H1 (cell line): ENCODE results near the gene KIF1B. TPM values are rescaled to one million over a fixed set of nuclear protein-coding genes. Genes with fewer than 3 reads are reported as not detected.

ENCODE experiments used
- CTCF ChIA-PET: fragments of 300-600 bp; sonication (Branson Sonifier 250); formaldehyde crosslinking; loops from one replicate; lab custom pipeline; 2021; ENCODE audit not compliant: partially characterized antibody; lab: Charles Lee
- POLR2A ChIA-PET: fragments of 300-600 bp; sonication (Branson Sonifier 250); formaldehyde crosslinking; loops from one replicate; lab custom pipeline; 2021; ENCODE audit warnings: inconsistent platforms; ENCODE audit not compliant: partially characterized antibody; lab: Charles Lee
- DNase-seq, 2 experiments: peaks; one replicate each; pipeline versions ENCODE4 v3.0.0 to v3.0.0-alpha.2; 2010 to 2022; ENCODE audit warnings: low spot score in 2 of 2, low read depth in 1 of 2, mixed read lengths in 1 of 2
- FAIRE-seq: peaks from 2 replicates; lab custom pipeline; 2011; peaks lifted over from hg19 to GRCh38; lab: Jason Lieb, UNC
- H2AFZ ChIP-seq: 2 replicates; pipeline ENCODE4 v1.8.1; 2012; ENCODE audit warnings: low read length, inconsistent platforms
- H2AK5ac ChIP-seq: 2 replicates; pipeline ENCODE4 v1.6.1; 2013; ENCODE audit warnings: low read depth, low read length
- H2BK120ac ChIP-seq: replicated peaks from 2 replicates; pipeline ENCODE3; 2013; ENCODE audit warnings: low read depth, low read length, inconsistent platforms
- H2BK12ac ChIP-seq: 2 replicates; pipeline ENCODE4 v1.6.1; 2013; ENCODE audit warnings: low read depth, low read length
- H2BK15ac ChIP-seq: 2 replicates; pipeline ENCODE4 v1.6.1; 2013; ENCODE audit warnings: low read length
- H2BK20ac ChIP-seq: 2 replicates; pipeline ENCODE4 v1.6.1; 2013; ENCODE audit warnings: low read length
- H2BK5ac ChIP-seq: 2 replicates; pipeline ENCODE4 v1.6.1; 2013; ENCODE audit warnings: low read depth, low read length
- H3K14ac ChIP-seq: 2 replicates; pipeline ENCODE4 v1.6.1; 2013; ENCODE audit warnings: inconsistent platforms; ENCODE audit not compliant: insufficient read length
- H3K18ac ChIP-seq: 2 replicates; pipeline ENCODE4 v1.6.1; 2013; ENCODE audit warnings: low read length; ENCODE audit errors: extremely low read depth
- H3K23ac ChIP-seq: 2 replicates; pipeline ENCODE4 v1.6.1; 2013; ENCODE audit warnings: inconsistent platforms; ENCODE audit not compliant: insufficient read length
- H3K23me2 ChIP-seq: 2 replicates; pipeline ENCODE4 v1.6.1; 2013; ENCODE audit warnings: low read depth, low read length
- H3K27ac ChIP-seq: 2 replicates; pipeline ENCODE4 v1.6.1; 2011; ENCODE audit warnings: low read depth, low read length, inconsistent platforms
- H3K27me3 ChIP-seq, 4 experiments: replicated peaks in 1 of 4; 1 replicate in 1 of 4; 2 replicates in 3 of 4; pipeline versions ENCODE4 v1.6.1 to v1.8.1; 2011 to 2013; ENCODE audit warnings: low read length in 3 of 4, mild to moderate bottlenecking in 3 of 4, inconsistent platforms in 2 of 4, mixed read lengths in 2 of 4, moderate library complexity in 1 of 4; ENCODE audit not compliant: control insufficient read depth in 3 of 4, insufficient read depth in 3 of 4; ENCODE audit errors: extremely low read depth in 1 of 4
- H3K36me3 ChIP-seq, 4 experiments: 2 replicates each; pipeline versions ENCODE4 v1.6.1 to v1.8.1; 2011 to 2013; ENCODE audit warnings: mild to moderate bottlenecking in 4 of 4, low read length in 3 of 4, moderate library complexity in 2 of 4, control low read depth in 1 of 4, inconsistent platforms in 1 of 4; ENCODE audit not compliant: insufficient read depth in 4 of 4, control insufficient read depth in 2 of 4
- H3K4ac ChIP-seq: replicated peaks from 2 replicates; pipeline ENCODE3; 2013; ENCODE audit warnings: low read length, low read depth, mixed read lengths, inconsistent platforms; ENCODE audit not compliant: insufficient read length
- H3K4me1 ChIP-seq, 4 experiments: replicated peaks in 1 of 4; 1 replicate in 1 of 4; 2 replicates in 3 of 4; pipeline versions ENCODE4 v1.6.1 to v1.8.1; 2011 to 2013; ENCODE audit warnings: low read length in 3 of 4, inconsistent platforms in 2 of 4, mixed read lengths in 1 of 4; ENCODE audit not compliant: insufficient read depth in 4 of 4, control insufficient read depth in 3 of 4
- H3K4me2 ChIP-seq, 2 experiments: 2 replicates each; pipeline versions ENCODE4 v1.6.1 to v1.8.1; 2011 to 2013; ENCODE audit warnings: low read depth in 2 of 2, low read length in 2 of 2, control low read depth in 1 of 2, inconsistent platforms in 1 of 2, mild to moderate bottlenecking in 1 of 2; ENCODE audit not compliant: insufficient read depth in 1 of 2
- H3K4me3 ChIP-seq, 4 experiments: fragments of 200-600, 300-600 bp in 1 of 4; sonication (generic), shearing (Covaris generic), sonication (Bioruptor Twin) in 1 of 4; 2 replicates each; pipeline versions ENCODE4 v1.5.1 to v1.8.1; 2011 to 2016; ENCODE audit warnings: low read length in 4 of 4, low read depth in 3 of 4, control low read depth in 2 of 4, inconsistent platforms in 2 of 4, mild to moderate bottlenecking in 2 of 4, mixed read lengths in 1 of 4, moderate library complexity in 1 of 4; ENCODE audit not compliant: insufficient read depth in 2 of 4; ENCODE audit errors: extremely low read depth in 1 of 4
- H3K56ac ChIP-seq: replicated peaks from 2 replicates; pipeline ENCODE3; 2013; ENCODE audit warnings: low read depth, mild to moderate bottlenecking, mixed read lengths, low read length, inconsistent platforms; ENCODE audit not compliant: insufficient read length
- H3K79me1 ChIP-seq: 2 replicates; pipeline ENCODE4 v1.6.1; 2013; ENCODE audit warnings: low read depth, low read length, control low read depth
- H3K79me2 ChIP-seq, 2 experiments: 2 replicates each; pipeline versions ENCODE4 v1.6.1 to v1.8.1; 2012 to 2013; ENCODE audit warnings: low read length in 2 of 2, mild to moderate bottlenecking in 2 of 2, inconsistent platforms in 1 of 2; ENCODE audit not compliant: insufficient read depth in 2 of 2, control insufficient read depth in 1 of 2
- H3K9ac ChIP-seq, 4 experiments: replicated peaks in 1 of 4; 1 replicate in 1 of 4; 2 replicates in 3 of 4; pipeline versions ENCODE4 v1.6.1 to v1.8.1; 2011 to 2013; ENCODE audit warnings: low read depth in 3 of 4, low read length in 3 of 4, control low read depth in 2 of 4, mild to moderate bottlenecking in 2 of 4, moderate library complexity in 2 of 4, inconsistent platforms in 1 of 4; ENCODE audit errors: extremely low read depth in 1 of 4
- H3K9me3 ChIP-seq, 2 experiments: 2 replicates each; pipeline versions ENCODE4 v1.6.1 to v1.8.1; 2012 to 2013; ENCODE audit warnings: mild to moderate bottlenecking in 2 of 2, moderate library complexity in 2 of 2, control low read depth in 1 of 2, inconsistent platforms in 1 of 2, low read depth in 1 of 2, low read length in 1 of 2, mixed read lengths in 1 of 2; ENCODE audit not compliant: insufficient read depth in 2 of 2
- H4K20me1 ChIP-seq, 2 experiments: replicated peaks in 1 of 2; 2 replicates each; pipeline versions ENCODE3 to v1.8.1; 2011 to 2013; ENCODE audit warnings: inconsistent platforms in 2 of 2, low read length in 2 of 2, mild to moderate bottlenecking in 1 of 2; ENCODE audit not compliant: insufficient read depth in 2 of 2, control insufficient read depth in 1 of 2
- H4K5ac ChIP-seq: 2 replicates; pipeline ENCODE4 v1.6.1; 2013; ENCODE audit warnings: low read length, low read depth, mixed read lengths, inconsistent platforms; ENCODE audit not compliant: insufficient read length
- H4K8ac ChIP-seq: 2 replicates; pipeline ENCODE4 v1.8.0; 2013; ENCODE audit warnings: mild to moderate bottlenecking, moderate library complexity, low read length, inconsistent platforms; ENCODE audit not compliant: insufficient read depth; ENCODE audit errors: extremely low read depth
- H4K91ac ChIP-seq: replicated peaks from 2 replicates; pipeline ENCODE3; 2013; ENCODE audit warnings: low read length, mixed read lengths, inconsistent platforms; ENCODE audit not compliant: insufficient read length
- EGR1 ChIP-seq: IDR thresholded peaks from 2 replicates; pipeline ENCODE4 v1.6.1; 2011; ENCODE audit warnings: low read depth, low read length, borderline replicate concordance
- EP300 ChIP-seq, 2 experiments: IDR thresholded peaks; 1 replicate in 1 of 2; 2 replicates in 1 of 2; pipeline ENCODE4 v1.6.1; 2011 to 2012; ENCODE audit warnings: low read depth in 2 of 2, low read length in 2 of 2, mild to moderate bottlenecking in 2 of 2, borderline replicate concordance in 1 of 2, inconsistent platforms in 1 of 2, moderate library complexity in 1 of 2
- FOSL1 ChIP-seq: IDR thresholded peaks from 2 replicates; pipeline ENCODE4 v1.6.1; 2011; ENCODE audit warnings: mild to moderate bottlenecking, low read depth, low read length, moderate library complexity; ENCODE audit not compliant: insufficient read depth
- NANOG ChIP-seq: IDR thresholded peaks from 2 replicates; pipeline ENCODE4 v1.6.1; 2011; ENCODE audit warnings: low read length, low read depth, mild to moderate bottlenecking, inconsistent platforms; ENCODE audit not compliant: insufficient read depth, poor library complexity, severe bottlenecking
- PHF8 ChIP-seq: fragments of 200-600 bp; sonication (generic); conservative IDR thresholded peaks from 2 replicates; pipeline ENCODE4 v1.7.1; 2012; ENCODE audit warnings: low read depth, mild to moderate bottlenecking, inconsistent platforms, low read length, moderate library complexity
- SIRT6 ChIP-seq: IDR thresholded peaks from one replicate; pipeline ENCODE4 v1.7.1; 2012; ENCODE audit warnings: low read length, inconsistent platforms
- WGBS, 2 experiments: shearing (Covaris generic) in 1 of 2; methylation state at CpG; one replicate each; pipeline versions ENCODE4 v1.1.6 to v1.1.7; 2013 to 2015; ENCODE audit warnings: low lambda C conversion rate in 2 of 2, mixed read lengths in 2 of 2, inconsistent platforms in 1 of 2, low coverage in 1 of 2, missing lambda C conversion rate in 1 of 2; ENCODE audit not compliant: insufficient replicate concordance in 2 of 2, insufficient coverage in 1 of 2, insufficient read length in 1 of 2; ENCODE audit errors: extremely low coverage in 1 of 2, missing lambda C conversion rate in 1 of 2; 5-methylcytosine and 5-hydroxymethylcytosine counted together
- polyA plus RNA-seq, 7 experiments: library from polyadenylated mRNA; depleted of rRNA in 3 of 7; stranded (reverse) in 5 of 7; unstranded in 2 of 7; fragments of >200 nt in 5 of 7; fragments of 200-250 nt in 2 of 7; gene quantifications; 1 replicate in 5 of 7; 2 replicates in 1 of 7; 4 replicates in 1 of 7; pipeline versions ENCODE4 v1.2.1 to v1.2.3, GENCODE V29; 2011 to 2013; ENCODE audit warnings: missing spikeins in 2 of 7, mixed read lengths in 2 of 7
- total RNA-seq: library from RNA; stranded (reverse); fragmentation: NEBNext Ultra II Directional; extraction: Animal tissue kit (Norgen Biotek cat#: 25700); gene quantifications from 2 replicates; pipeline ENCODE4 v1.2.1, GENCODE V29; 2021
- TF ChIP-seq, protein P1 (sequence below), 3 experiments: IDR thresholded peaks; 1 replicate in 2 of 3; 2 replicates in 1 of 3; pipeline versions ENCODE4 v1.5.1 to v1.6.1; 2011; ENCODE audit warnings: low read length in 3 of 3, mild to moderate bottlenecking in 3 of 3, inconsistent platforms in 2 of 3, low read depth in 1 of 3, moderate library complexity in 1 of 3; ENCODE audit not compliant: insufficient read depth in 1 of 3; ENCODE audit errors: control extremely low read depth in 1 of 3
- TF ChIP-seq, protein P2 (sequence below): IDR thresholded peaks from 2 replicates; pipeline ENCODE4 v1.6.1; 2012; ENCODE audit warnings: inconsistent platforms
- TF ChIP-seq, protein P3 (sequence below): IDR thresholded peaks from 2 replicates; pipeline ENCODE4 v1.6.1; 2011; ENCODE audit warnings: low read length, improper control_type of control experiment

Gene KIF1B
- total and polyA plus RNA-seq, 2 of the 8 experiments (the other 6 are each of a cell fraction or from before 2014, with no cell fraction given), result 39.1 to 74.2 TPM

DNA sequence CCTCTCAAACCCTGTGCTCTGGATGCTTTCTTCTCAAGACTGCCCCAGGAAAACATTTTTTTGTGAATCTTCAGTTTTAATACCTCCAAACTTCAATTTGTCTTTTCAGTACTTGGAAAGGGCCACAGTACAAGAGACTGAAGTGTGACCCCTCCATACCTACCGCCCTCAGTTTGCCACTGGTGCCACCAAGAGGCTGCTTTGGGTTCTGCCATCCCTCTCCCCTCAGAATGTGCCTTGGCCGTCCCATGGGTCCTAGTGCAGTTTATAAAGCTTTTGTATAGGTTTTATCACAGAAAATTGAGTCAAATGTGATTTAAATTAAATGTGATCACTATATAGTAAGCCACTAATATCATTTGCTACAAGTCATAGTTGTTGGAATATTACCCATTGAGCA lies 127.7 kb downstream of the KIF1B start:
- no peak overlapping the region for H2BK12ac ChIP-seq
- no peaks in the 10 kb centered on the region for H3K79me1 ChIP-seq
- H3K27me3 ChIP-seq, result no peaks in the 10 kb centered on the region
- H3K23me2 ChIP-seq, result no peaks in the 10 kb centered on the region
- H4K20me1 ChIP-seq, result no peaks in the 10 kb centered on the region
- no peak overlapping the region for H4K8ac ChIP-seq
- no peaks in the 10 kb centered on the region for H3K9me3 ChIP-seq
- no peaks in the 10 kb centered on the region for H3K79me2 ChIP-seq
- H3K18ac ChIP-seq, result no peak overlapping the region
- WGBS, 2 experiments, result 45% methylated on average over 2 of the region's 2 CpGs; no CpG with 5 or more reads in 1 of the 2 experiments
- no peak overlapping the region for H2BK120ac ChIP-seq
- H2AFZ ChIP-seq, result no peak overlapping the region
- no peak overlapping the region for H3K23ac ChIP-seq
- CTCF ChIA-PET, result interaction anchor here (0.6 to 2.8 kb wide), 27 partner anchors 9 to 799 kb away, joined by 3 to 12 read pairs (median 3); partner anchors contain the start of genes CENPS and KIF1B
- no peak overlapping the region for H2BK5ac ChIP-seq
- no peak overlapping the region for H3K27ac ChIP-seq
- no peak overlapping the region for H4K5ac ChIP-seq
- POLR2A ChIA-PET, result interaction anchor here (1.3 kb wide), 2 partner anchors 111 to 128 kb away, joined by 4 to 8 read pairs; partner anchors contain the start of gene KIF1B
- no peak overlapping the region for H2BK20ac ChIP-seq
- peak; percentile 7 to 62 for DNase-seq
- H2BK15ac ChIP-seq, result no peak overlapping the region
- no peak overlapping the region for H2AK5ac ChIP-seq
- H3K14ac ChIP-seq, result no peak overlapping the region
- peak; percentile 83 for FAIRE-seq
- peaks cover 2 to 61% (median 29%) of the 10 kb centered on the region in 4 experiments; a peak in 7 of 8 replicates for H3K36me3 ChIP-seq
- H3K9ac ChIP-seq, result no peak overlapping the region
- no peak overlapping the region for H3K4me2 ChIP-seq
- H3K4me1 ChIP-seq, result peaks cover 0 to 7% (median 1%) of the 10 kb centered on the region in 4 experiments; a peak in 3 of 7 replicates
- H4K91ac ChIP-seq, result no peak overlapping the region
- H3K4me3 ChIP-seq, result no peak overlapping the region
- H3K4ac ChIP-seq, result no peak overlapping the region
- H3K56ac ChIP-seq, result no peak overlapping the region
- TF ChIP-seq PHF8 (no peak), NANOG (no peak), FOSL1 (peak; percentile 63; the same call in 1 of the 2 replicates), SIRT6 (no peak), EP300 (IDR thresholded peaks at IDR 0.05; ENCODE audit: borderline replicate concordance in 1 of 2, low read depth in 2 of 2, low read length in 2 of 2) (no peak), EGR1 (no peak)
- TF ChIP-seq, protein P1, sequence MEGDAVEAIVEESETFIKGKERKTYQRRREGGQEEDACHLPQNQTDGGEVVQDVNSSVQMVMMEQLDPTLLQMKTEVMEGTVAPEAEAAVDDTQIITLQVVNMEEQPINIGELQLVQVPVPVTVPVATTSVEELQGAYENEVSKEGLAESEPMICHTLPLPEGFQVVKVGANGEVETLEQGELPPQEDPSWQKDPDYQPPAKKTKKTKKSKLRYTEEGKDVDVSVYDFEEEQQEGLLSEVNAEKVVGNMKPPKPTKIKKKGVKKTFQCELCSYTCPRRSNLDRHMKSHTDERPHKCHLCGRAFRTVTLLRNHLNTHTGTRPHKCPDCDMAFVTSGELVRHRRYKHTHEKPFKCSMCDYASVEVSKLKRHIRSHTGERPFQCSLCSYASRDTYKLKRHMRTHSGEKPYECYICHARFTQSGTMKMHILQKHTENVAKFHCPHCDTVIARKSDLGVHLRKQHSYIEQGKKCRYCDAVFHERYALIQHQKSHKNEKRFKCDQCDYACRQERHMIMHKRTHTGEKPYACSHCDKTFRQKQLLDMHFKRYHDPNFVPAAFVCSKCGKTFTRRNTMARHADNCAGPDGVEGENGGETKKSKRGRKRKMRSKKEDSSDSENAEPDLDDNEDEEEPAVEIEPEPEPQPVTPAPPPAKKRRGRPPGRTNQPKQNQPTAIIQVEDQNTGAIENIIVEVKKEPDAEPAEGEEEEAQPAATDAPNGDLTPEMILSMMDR (IDR thresholded peaks at IDR 0.05; ENCODE audit: control extremely low read depth in 1 of 3, insufficient read depth in 1 of 3, low read depth in 1 of 3, low read length in 3 of 3), result peak; percentile 74 to 91 (median 85)
- TF ChIP-seq, protein P2, sequence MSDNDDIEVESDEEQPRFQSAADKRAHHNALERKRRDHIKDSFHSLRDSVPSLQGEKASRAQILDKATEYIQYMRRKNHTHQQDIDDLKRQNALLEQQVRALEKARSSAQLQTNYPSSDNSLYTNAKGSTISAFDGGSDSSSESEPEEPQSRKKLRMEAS, result no peak
- TF ChIP-seq, protein P3, sequence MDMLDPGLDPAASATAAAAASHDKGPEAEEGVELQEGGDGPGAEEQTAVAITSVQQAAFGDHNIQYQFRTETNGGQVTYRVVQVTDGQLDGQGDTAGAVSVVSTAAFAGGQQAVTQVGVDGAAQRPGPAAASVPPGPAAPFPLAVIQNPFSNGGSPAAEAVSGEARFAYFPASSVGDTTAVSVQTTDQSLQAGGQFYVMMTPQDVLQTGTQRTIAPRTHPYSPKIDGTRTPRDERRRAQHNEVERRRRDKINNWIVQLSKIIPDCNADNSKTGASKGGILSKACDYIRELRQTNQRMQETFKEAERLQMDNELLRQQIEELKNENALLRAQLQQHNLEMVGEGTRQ, result no peak
